ENCODE measurements around the gene AGT.

The AGT gene

DNA sequence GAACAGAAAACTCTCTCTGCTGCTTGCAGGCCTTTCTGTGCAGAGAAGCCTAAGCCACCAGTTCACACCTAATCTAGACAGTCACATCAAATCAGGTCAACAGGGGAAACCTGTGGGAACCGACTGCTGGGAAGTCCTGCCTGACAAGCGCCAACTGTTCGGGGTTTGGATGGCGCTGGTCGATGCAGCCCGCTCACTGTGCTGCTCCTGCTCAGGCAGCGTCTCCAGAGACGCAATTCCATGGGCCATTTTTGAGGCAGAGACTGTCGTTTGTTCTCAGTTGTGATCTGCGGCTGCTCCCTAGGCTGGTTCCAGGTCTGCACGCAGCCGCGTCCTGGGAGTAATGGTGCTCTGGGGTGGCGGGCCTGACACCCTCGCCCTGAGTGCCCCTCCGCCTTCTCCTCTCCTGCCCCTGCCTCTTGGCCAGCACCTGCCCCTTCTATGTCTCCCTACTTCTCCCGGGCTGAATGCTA, 1.4 kb downstream of the AGT start:
- no peak overlapping the region for H3K4me2 ChIP-seq (ENCODE audit: low read depth, low read length, poor library complexity, severe bottlenecking)
- H3K36me3 ChIP-seq (ENCODE audit: low read length) = no peaks in the 10 kb centered on the region
- H4K20me1 ChIP-seq (ENCODE audit: low read depth, low read length) = no peaks in the 10 kb centered on the region
- H3K9ac ChIP-seq (ENCODE audit: low read length) = no peak overlapping the region
- no peak overlapping the region for H3K4me3 ChIP-seq (ENCODE audit: insufficient read depth, low read length, poor library complexity, severe bottlenecking)
- no peaks in the 10 kb centered on the region for H3F3A ChIP-seq (ENCODE audit: insufficient read depth)
- TF ChIP-seq, protein P1, sequence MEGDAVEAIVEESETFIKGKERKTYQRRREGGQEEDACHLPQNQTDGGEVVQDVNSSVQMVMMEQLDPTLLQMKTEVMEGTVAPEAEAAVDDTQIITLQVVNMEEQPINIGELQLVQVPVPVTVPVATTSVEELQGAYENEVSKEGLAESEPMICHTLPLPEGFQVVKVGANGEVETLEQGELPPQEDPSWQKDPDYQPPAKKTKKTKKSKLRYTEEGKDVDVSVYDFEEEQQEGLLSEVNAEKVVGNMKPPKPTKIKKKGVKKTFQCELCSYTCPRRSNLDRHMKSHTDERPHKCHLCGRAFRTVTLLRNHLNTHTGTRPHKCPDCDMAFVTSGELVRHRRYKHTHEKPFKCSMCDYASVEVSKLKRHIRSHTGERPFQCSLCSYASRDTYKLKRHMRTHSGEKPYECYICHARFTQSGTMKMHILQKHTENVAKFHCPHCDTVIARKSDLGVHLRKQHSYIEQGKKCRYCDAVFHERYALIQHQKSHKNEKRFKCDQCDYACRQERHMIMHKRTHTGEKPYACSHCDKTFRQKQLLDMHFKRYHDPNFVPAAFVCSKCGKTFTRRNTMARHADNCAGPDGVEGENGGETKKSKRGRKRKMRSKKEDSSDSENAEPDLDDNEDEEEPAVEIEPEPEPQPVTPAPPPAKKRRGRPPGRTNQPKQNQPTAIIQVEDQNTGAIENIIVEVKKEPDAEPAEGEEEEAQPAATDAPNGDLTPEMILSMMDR (IDR thresholded peaks at IDR 0.05; ENCODE audit: insufficient read depth, low read length, poor library complexity, severe bottlenecking) = no peak
- no peak for TF ChIP-seq EZH2phosphoT487 (conservative IDR thresholded peaks at IDR 0.05; ENCODE audit: low read length)
- no peaks in the 10 kb centered on the region for H3K79me2 ChIP-seq (ENCODE audit: insufficient read depth, low read length)
- H3K9me3 ChIP-seq (ENCODE audit: insufficient read depth, low read length) = no peaks in the 10 kb centered on the region
- H3K27me3 ChIP-seq (ENCODE audit: low read length) = no peaks in the 10 kb centered on the region
- no peaks in the 10 kb centered on the region for H3K9me2 ChIP-seq (replicated peaks; ENCODE audit: insufficient read depth, low read length)
- H2AFZ ChIP-seq (ENCODE audit: low read depth, low read length, severe bottlenecking) = no peak overlapping the region
- no peak overlapping the region for H3K27ac ChIP-seq (ENCODE audit: low read depth, low read length)

DNA sequence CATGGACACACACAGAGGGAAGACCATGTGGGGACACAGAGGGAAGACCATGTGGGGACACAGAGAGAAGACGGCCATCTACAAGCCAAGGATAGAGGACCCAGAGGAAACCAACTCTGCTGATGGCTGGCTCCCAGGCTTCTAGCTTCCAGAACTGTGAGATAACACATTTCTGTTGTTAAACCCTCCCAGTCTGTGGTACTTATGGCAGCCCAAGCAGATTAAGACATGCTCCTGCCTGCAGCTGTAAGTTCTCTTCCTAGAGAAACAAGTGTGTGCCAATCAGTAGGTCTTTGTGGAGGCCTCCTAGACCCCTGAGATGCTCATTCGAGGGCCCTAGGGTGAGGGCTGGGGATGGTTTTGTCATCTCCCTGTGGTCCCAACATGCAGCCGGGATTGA, 2.7 kb downstream of the AGT start:
- Histone ChIP-seq H3K4me3 (ENCODE audit: insufficient read depth, low read length, poor library complexity, severe bottlenecking) (no peak overlapping the region), H2AFZ (ENCODE audit: low read depth, low read length, severe bottlenecking) (no peak overlapping the region), H3K27ac (ENCODE audit: low read depth, low read length) (no peak overlapping the region), H3K4me2 (ENCODE audit: low read depth, low read length, poor library complexity, severe bottlenecking) (no peak overlapping the region), H3F3A (ENCODE audit: insufficient read depth) (no peaks in the 10 kb centered on the region), H3K9ac (ENCODE audit: low read length) (no peak overlapping the region), H3K9me3 (ENCODE audit: insufficient read depth, low read length) (no peaks in the 10 kb centered on the region), H3K27me3 (ENCODE audit: low read length) (no peaks in the 10 kb centered on the region), H4K20me1 (ENCODE audit: low read depth, low read length) (no peaks in the 10 kb centered on the region), H3K79me2 (ENCODE audit: insufficient read depth, low read length) (no peaks in the 10 kb centered on the region), H3K9me2 (replicated peaks; ENCODE audit: insufficient read depth, low read length) (no peaks in the 10 kb centered on the region), H3K36me3 (ENCODE audit: low read length) (no peaks in the 10 kb centered on the region)
- no peak for TF ChIP-seq EZH2phosphoT487 (conservative IDR thresholded peaks at IDR 0.05; ENCODE audit: low read length)
- TF ChIP-seq, protein P1 (IDR thresholded peaks at IDR 0.05; ENCODE audit: insufficient read depth, low read length, poor library complexity, severe bottlenecking) = no peak

DNA sequence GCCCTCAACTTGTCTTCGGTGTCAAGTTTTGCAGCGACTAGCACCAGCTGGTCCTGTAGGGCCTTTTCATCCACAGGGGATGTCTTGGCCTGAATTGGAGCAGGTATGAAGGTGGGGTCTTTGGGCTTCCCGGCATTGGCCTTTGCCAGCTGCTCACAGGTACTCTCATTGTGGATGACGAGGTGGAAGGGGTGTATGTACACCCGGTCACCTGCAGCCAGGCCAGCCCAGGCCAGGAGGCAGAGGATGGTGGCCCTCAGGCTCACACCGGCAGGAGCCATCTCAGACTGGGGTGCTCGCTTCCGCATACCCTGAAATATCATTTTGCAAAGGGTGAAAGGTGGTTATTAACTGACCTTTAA, 3.4 kb downstream of the AGT start:
- no peak overlapping the region for H3K27ac ChIP-seq (ENCODE audit: low read depth, low read length)
- TF ChIP-seq, protein P1 (IDR thresholded peaks at IDR 0.05; ENCODE audit: insufficient read depth, low read length, poor library complexity, severe bottlenecking) = no peak
- TF ChIP-seq EZH2phosphoT487 (conservative IDR thresholded peaks at IDR 0.05; ENCODE audit: low read length) = no peak
- no peak overlapping the region for H3K9ac ChIP-seq (ENCODE audit: low read length)
- no peaks in the 10 kb centered on the region for H4K20me1 ChIP-seq (ENCODE audit: low read depth, low read length)
- H2AFZ ChIP-seq (ENCODE audit: low read depth, low read length, severe bottlenecking) = no peak overlapping the region
- H3K36me3 ChIP-seq (ENCODE audit: low read length) = no peaks in the 10 kb centered on the region
- no peak overlapping the region for H3K4me2 ChIP-seq (ENCODE audit: low read depth, low read length, poor library complexity, severe bottlenecking)
- H3K9me3 ChIP-seq (ENCODE audit: insufficient read depth, low read length) = no peaks in the 10 kb centered on the region
- no peak overlapping the region for H3K4me3 ChIP-seq (ENCODE audit: insufficient read depth, low read length, poor library complexity, severe bottlenecking)
- H3K79me2 ChIP-seq (ENCODE audit: insufficient read depth, low read length) = no peaks in the 10 kb centered on the region
- no peaks in the 10 kb centered on the region for H3K27me3 ChIP-seq (ENCODE audit: low read length)
- no peaks in the 10 kb centered on the region for H3K9me2 ChIP-seq (replicated peaks; ENCODE audit: insufficient read depth, low read length)
- H3F3A ChIP-seq (ENCODE audit: insufficient read depth) = no peaks in the 10 kb centered on the region

Data from SU-DHL-6 (cell line).